Measurements from ENCODE around the gene PYGB. TPM values are rescaled to one million over a fixed set of nuclear protein-coding genes. Genes with fewer than 3 reads are reported as not detected.
A peak's percentile ranks its signal among the peaks of the same experiment; 100 is the strongest.

PYGB gene
- total RNA-seq, 1 experiment from 2014 or later: 188 TPM

GRCh38 chr20:25304025-25304549 lies 56.2 kb downstream of the PYGB start:
- no peaks in the 10 kb centered on the region for H3K9me3 ChIP-seq (ENCODE audit: low read length)
- H3K4me1 ChIP-seq (ENCODE audit: low read length): no peaks in the 10 kb centered on the region
- no peaks in the 10 kb centered on the region for H3K79me2 ChIP-seq (ENCODE audit: low read length)
- no peak overlapping the region for H3K4me2 ChIP-seq (ENCODE audit: low read depth, low read length, poor library complexity, severe bottlenecking)
- no peak overlapping the region for H2AFZ ChIP-seq (ENCODE audit: low read length)
- no peaks in the 10 kb centered on the region for H3K9me2 ChIP-seq (replicated peaks; ENCODE audit: insufficient read depth, low read length)
- H3K4me3 ChIP-seq (ENCODE audit: low read length): no peak overlapping the region
- H3K9ac ChIP-seq (ENCODE audit: low read length): no peak overlapping the region
- H4K20me1 ChIP-seq (ENCODE audit: insufficient read depth, low read depth, low read length): no peaks in the 10 kb centered on the region
- no peak overlapping the region for H3K27ac ChIP-seq (ENCODE audit: low read length)
- H3K36me3 ChIP-seq (ENCODE audit: insufficient read depth, low read length): no peaks in the 10 kb centered on the region
- H3K27me3 ChIP-seq (ENCODE audit: low read length): no peaks in the 10 kb centered on the region
- no peak for DNase-seq

DNA sequence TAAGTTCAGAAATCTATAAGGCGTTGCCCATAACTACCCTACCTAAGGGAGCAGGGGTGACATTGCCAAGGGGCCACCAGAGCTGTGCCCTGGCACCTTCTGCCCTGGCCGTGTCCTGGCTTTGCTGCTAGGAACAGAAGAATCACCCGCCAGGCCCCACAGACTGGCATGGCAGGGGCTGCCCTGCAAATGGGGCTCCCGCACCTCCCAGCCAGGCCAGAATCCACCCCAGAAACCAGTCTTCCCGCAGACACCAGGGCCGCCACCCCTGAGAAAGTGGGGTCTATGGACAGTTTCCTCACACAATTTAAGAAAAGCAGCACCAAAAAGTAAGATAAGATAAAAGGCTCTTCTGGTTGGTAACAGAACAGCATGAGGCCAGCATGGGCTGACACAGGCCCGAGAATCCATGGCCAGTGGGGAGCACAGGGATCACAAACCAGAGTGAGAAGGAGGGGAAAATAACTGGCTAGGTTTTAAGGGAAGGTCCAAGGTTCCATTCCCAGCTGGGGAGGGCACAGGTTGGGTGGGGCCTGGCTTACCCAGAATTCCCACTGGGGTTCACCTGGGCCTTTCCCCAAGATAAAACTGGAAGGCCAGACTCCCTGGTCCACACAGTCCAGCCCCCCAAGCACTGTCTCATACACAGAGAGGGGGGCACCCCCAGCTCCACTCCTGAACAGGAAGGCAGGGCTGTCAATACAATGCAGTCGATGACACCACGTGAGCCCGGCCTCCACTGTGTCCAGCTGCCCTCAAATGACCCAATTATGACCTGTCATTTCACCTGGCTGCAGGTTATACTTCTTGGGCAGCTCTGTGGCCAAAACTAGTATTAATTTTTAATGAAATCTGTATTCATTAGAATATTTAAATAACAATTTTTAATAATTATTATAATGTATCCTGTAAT lies 59.4 kb downstream of the PYGB start:
- Histone ChIP-seq H3K4me2 (ENCODE audit: low read depth, low read length, poor library complexity, severe bottlenecking) (no peak overlapping the region), H3K27me3 (ENCODE audit: low read length) (no peaks in the 10 kb centered on the region), H2AFZ (ENCODE audit: low read length) (no peak overlapping the region), H3K4me1 (ENCODE audit: low read length) (peaks cover 18% of the 10 kb centered on the region), H3K9me2 (replicated peaks; ENCODE audit: insufficient read depth, low read length) (no peaks in the 10 kb centered on the region), H3K9me3 (ENCODE audit: low read length) (no peaks in the 10 kb centered on the region), H3K36me3 (ENCODE audit: insufficient read depth, low read length) (no peaks in the 10 kb centered on the region), H3K9ac (ENCODE audit: low read length) (no peak overlapping the region), H3K79me2 (ENCODE audit: low read length) (no peaks in the 10 kb centered on the region), H3K27ac (ENCODE audit: low read length) (no peak overlapping the region), H4K20me1 (ENCODE audit: insufficient read depth, low read depth, low read length) (no peaks in the 10 kb centered on the region), H3K4me3 (ENCODE audit: low read length) (no peak overlapping the region)
- no peak for DNase-seq

- Histone ChIP-seq H3K4me3 (ENCODE audit: low read length) (no peak overlapping the region), H3K9ac (ENCODE audit: low read length) (no peak overlapping the region), H3K4me2 (ENCODE audit: low read depth, low read length, poor library complexity, severe bottlenecking) (no peak overlapping the region), H3K79me2 (ENCODE audit: low read length) (no peaks in the 10 kb centered on the region), H3K4me1 (ENCODE audit: low read length) (peaks cover 18% of the 10 kb centered on the region), H2AFZ (ENCODE audit: low read length) (no peak overlapping the region), H3K9me2 (replicated peaks; ENCODE audit: insufficient read depth, low read length) (no peaks in the 10 kb centered on the region), H3K9me3 (ENCODE audit: low read length) (no peaks in the 10 kb centered on the region), H3K27ac (ENCODE audit: low read length) (no peak overlapping the region), H3K27me3 (ENCODE audit: low read length) (no peaks in the 10 kb centered on the region), H4K20me1 (ENCODE audit: insufficient read depth, low read depth, low read length) (no peaks in the 10 kb centered on the region), H3K36me3 (ENCODE audit: insufficient read depth, low read length) (no peaks in the 10 kb centered on the region)
- no peak for DNase-seq
Observed at GRCh38 chr20:25308083-25308491, 60.2 kb downstream of the PYGB start.

- Histone ChIP-seq H3K9me2 (replicated peaks; ENCODE audit: insufficient read depth, low read length) (no peaks in the 10 kb centered on the region), H4K20me1 (ENCODE audit: insufficient read depth, low read depth, low read length) (no peaks in the 10 kb centered on the region), H2AFZ (ENCODE audit: low read length) (no peak overlapping the region), H3K27ac (ENCODE audit: low read length) (no peak overlapping the region), H3K9me3 (ENCODE audit: low read length) (no peaks in the 10 kb centered on the region), H3K9ac (ENCODE audit: low read length) (no peak overlapping the region), H3K4me2 (ENCODE audit: low read depth, low read length, poor library complexity, severe bottlenecking) (no peak overlapping the region), H3K27me3 (ENCODE audit: low read length) (no peaks in the 10 kb centered on the region), H3K4me3 (ENCODE audit: low read length) (no peak overlapping the region), H3K36me3 (ENCODE audit: insufficient read depth, low read length) (no peaks in the 10 kb centered on the region), H3K4me1 (ENCODE audit: low read length) (peaks cover 18% of the 10 kb centered on the region), H3K79me2 (ENCODE audit: low read length) (no peaks in the 10 kb centered on the region)
- no peak for DNase-seq
Observed at GRCh38 chr20:25308671-25309394, 60.9 kb downstream of the PYGB start.

GRCh38 chr20:25309395-25310267 lies 61.7 kb downstream of the PYGB start:
- no peaks in the 10 kb centered on the region for H3K9me2 ChIP-seq (replicated peaks; ENCODE audit: insufficient read depth, low read length)
- no peak overlapping the region for H3K4me2 ChIP-seq (ENCODE audit: low read depth, low read length, poor library complexity, severe bottlenecking)
- no peak overlapping the region for H3K9ac ChIP-seq (ENCODE audit: low read length)
- H3K4me3 ChIP-seq (ENCODE audit: low read length): no peak overlapping the region
- H3K4me1 ChIP-seq (ENCODE audit: low read length): peaks cover 18% of the 10 kb centered on the region
- no peaks in the 10 kb centered on the region for H3K27me3 ChIP-seq (ENCODE audit: low read length)
- no peak for DNase-seq
- H3K36me3 ChIP-seq (ENCODE audit: insufficient read depth, low read length): no peaks in the 10 kb centered on the region
- no peaks in the 10 kb centered on the region for H3K79me2 ChIP-seq (ENCODE audit: low read length)
- H3K27ac ChIP-seq (ENCODE audit: low read length): no peak overlapping the region
- no peaks in the 10 kb centered on the region for H3K9me3 ChIP-seq (ENCODE audit: low read length)
- H4K20me1 ChIP-seq (ENCODE audit: insufficient read depth, low read depth, low read length): no peaks in the 10 kb centered on the region
- H2AFZ ChIP-seq (ENCODE audit: low read length): no peak overlapping the region

GRCh38 chr20:25310268-25310920 lies 62.5 kb downstream of the PYGB start:
- peak; percentile 73 for DNase-seq
- no peaks in the 10 kb centered on the region for H3K9me3 ChIP-seq (ENCODE audit: low read length)

GRCh38 chr20:25310921-25311728 lies 63.2 kb downstream of the PYGB start:
- no peak overlapping the region for H2AFZ ChIP-seq (ENCODE audit: low read length)
- H4K20me1 ChIP-seq (ENCODE audit: insufficient read depth, low read depth, low read length): no peaks in the 10 kb centered on the region
- H3K4me3 ChIP-seq (ENCODE audit: low read length): no peak overlapping the region
- no peaks in the 10 kb centered on the region for H3K9me3 ChIP-seq (ENCODE audit: low read length)
- H3K79me2 ChIP-seq (ENCODE audit: low read length): no peaks in the 10 kb centered on the region
- no peaks in the 10 kb centered on the region for H3K36me3 ChIP-seq (ENCODE audit: insufficient read depth, low read length)
- H3K27me3 ChIP-seq (ENCODE audit: low read length): no peaks in the 10 kb centered on the region
- no peak for DNase-seq
- peak overlapping the region; percentile 63 for H3K27ac ChIP-seq (ENCODE audit: low read length)
- peak overlapping the region; percentile 3 for H3K4me2 ChIP-seq (ENCODE audit: low read depth, low read length, poor library complexity, severe bottlenecking)
- no peaks in the 10 kb centered on the region for H3K9me2 ChIP-seq (replicated peaks; ENCODE audit: insufficient read depth, low read length)
- peak overlapping the region; percentile 42 for H3K9ac ChIP-seq (ENCODE audit: low read length)
- H3K4me1 ChIP-seq (ENCODE audit: low read length): peaks cover 18% of the 10 kb centered on the region

More at GRCh38 chr20:25310268-25310920, 62.5 kb downstream of the PYGB start:
- Histone ChIP-seq H3K4me3 (ENCODE audit: low read length) (no peak overlapping the region), H3K4me2 (ENCODE audit: low read depth, low read length, poor library complexity, severe bottlenecking) (peak overlapping the region; percentile 3), H3K4me1 (ENCODE audit: low read length) (peaks cover 18% of the 10 kb centered on the region), H3K36me3 (ENCODE audit: insufficient read depth, low read length) (no peaks in the 10 kb centered on the region), H2AFZ (ENCODE audit: low read length) (no peak overlapping the region), H3K27ac (ENCODE audit: low read length) (peak overlapping the region; percentile 63), H3K9me2 (replicated peaks; ENCODE audit: insufficient read depth, low read length) (no peaks in the 10 kb centered on the region), H3K9ac (ENCODE audit: low read length) (peak overlapping the region; percentile 42), H3K27me3 (ENCODE audit: low read length) (no peaks in the 10 kb centered on the region), H3K79me2 (ENCODE audit: low read length) (no peaks in the 10 kb centered on the region), H4K20me1 (ENCODE audit: insufficient read depth, low read depth, low read length) (no peaks in the 10 kb centered on the region)
